Measurements from ENCODE around the gene PAX8. TPM values are rescaled to one million over a fixed set of nuclear protein-coding genes. Genes with fewer than 3 reads are reported as not detected.

PAX8 gene
- total and polyA plus RNA-seq, 2 donors: 0.19 to 0.41 TPM

- WGBS: 95% methylated on average over 1 of the region's 1 CpG
- Histone ChIP-seq H3K36me3 (ENCODE audit: control insufficient read depth in 2 of 2, insufficient read depth in 2 of 2, low read length in 1 of 2) (no peaks in the 10 kb centered on the region), H3K27ac (ENCODE audit: low read depth in 1 of 2, low read length in 1 of 2) (no peak overlapping the region), H3K4me1 (ENCODE audit: control insufficient read depth in 2 of 2, insufficient read depth in 2 of 2, low read length in 2 of 2) (no peaks in the 10 kb centered on the region), H3K4me3 (ENCODE audit: low read length in 2 of 2) (no peak overlapping the region), H3K9me3 (ENCODE audit: control insufficient read depth in 2 of 2, insufficient read depth in 1 of 2, low read length in 1 of 2) (no peaks in the 10 kb centered on the region), H3K27me3 (ENCODE audit: control insufficient read depth in 2 of 2, insufficient read depth in 1 of 2, low read length in 1 of 2) (peaks cover 8 to 37% of the 10 kb centered on the region in 2 donors)
- no peak for DNase-seq (ENCODE audit: low read depth in 6 of 9, low spot score in 9 of 9)
Measured at GRCh38 chr2:113284476-113284875, 5.8 kb upstream of the PAX8 start.

- WGBS: 93% methylated on average over 3 of the region's 3 CpGs
- Histone ChIP-seq H3K9me3 (ENCODE audit: control insufficient read depth in 2 of 2, insufficient read depth in 1 of 2, low read length in 1 of 2) (no peaks in the 10 kb centered on the region), H3K27ac (ENCODE audit: low read depth in 1 of 2, low read length in 1 of 2) (no peak overlapping the region), H3K36me3 (ENCODE audit: control insufficient read depth in 2 of 2, insufficient read depth in 2 of 2, low read length in 1 of 2) (no peaks in the 10 kb centered on the region), H3K4me3 (ENCODE audit: low read length in 2 of 2) (no peak overlapping the region), H3K27me3 (ENCODE audit: control insufficient read depth in 2 of 2, insufficient read depth in 1 of 2, low read length in 1 of 2) (peaks cover 13 to 44% of the 10 kb centered on the region in 2 donors), H3K4me1 (ENCODE audit: control insufficient read depth in 2 of 2, insufficient read depth in 2 of 2, low read length in 2 of 2) (no peaks in the 10 kb centered on the region)
- no peak for DNase-seq (ENCODE audit: low read depth in 6 of 9, low spot score in 9 of 9)
Measured at GRCh38 chr2:113283704-113284284, 5.1 kb upstream of the PAX8 start.

- H3K27me3 ChIP-seq (ENCODE audit: control insufficient read depth in 2 of 2, insufficient read depth in 1 of 2, low read length in 1 of 2): peaks cover 22 to 52% of the 10 kb centered on the region in 2 donors
- H3K36me3 ChIP-seq (ENCODE audit: control insufficient read depth in 2 of 2, insufficient read depth in 2 of 2, low read length in 1 of 2): no peaks in the 10 kb centered on the region
- H3K4me3 ChIP-seq (ENCODE audit: low read length in 2 of 2): no peak overlapping the region
- 84% methylated on average over 12 of the region's 12 CpGs for WGBS
- no peaks in the 10 kb centered on the region for H3K4me1 ChIP-seq (ENCODE audit: control insufficient read depth in 2 of 2, insufficient read depth in 2 of 2, low read length in 2 of 2)
- H3K27ac ChIP-seq (ENCODE audit: low read depth in 1 of 2, low read length in 1 of 2): no peak overlapping the region
- DNase-seq (ENCODE audit: low read depth in 6 of 9, low spot score in 9 of 9): no peak
- no peaks in the 10 kb centered on the region for H3K9me3 ChIP-seq (ENCODE audit: control insufficient read depth in 2 of 2, insufficient read depth in 1 of 2, low read length in 1 of 2)
Measured at GRCh38 chr2:113282747-113283533, 4.2 kb upstream of the PAX8 start.

DNA sequence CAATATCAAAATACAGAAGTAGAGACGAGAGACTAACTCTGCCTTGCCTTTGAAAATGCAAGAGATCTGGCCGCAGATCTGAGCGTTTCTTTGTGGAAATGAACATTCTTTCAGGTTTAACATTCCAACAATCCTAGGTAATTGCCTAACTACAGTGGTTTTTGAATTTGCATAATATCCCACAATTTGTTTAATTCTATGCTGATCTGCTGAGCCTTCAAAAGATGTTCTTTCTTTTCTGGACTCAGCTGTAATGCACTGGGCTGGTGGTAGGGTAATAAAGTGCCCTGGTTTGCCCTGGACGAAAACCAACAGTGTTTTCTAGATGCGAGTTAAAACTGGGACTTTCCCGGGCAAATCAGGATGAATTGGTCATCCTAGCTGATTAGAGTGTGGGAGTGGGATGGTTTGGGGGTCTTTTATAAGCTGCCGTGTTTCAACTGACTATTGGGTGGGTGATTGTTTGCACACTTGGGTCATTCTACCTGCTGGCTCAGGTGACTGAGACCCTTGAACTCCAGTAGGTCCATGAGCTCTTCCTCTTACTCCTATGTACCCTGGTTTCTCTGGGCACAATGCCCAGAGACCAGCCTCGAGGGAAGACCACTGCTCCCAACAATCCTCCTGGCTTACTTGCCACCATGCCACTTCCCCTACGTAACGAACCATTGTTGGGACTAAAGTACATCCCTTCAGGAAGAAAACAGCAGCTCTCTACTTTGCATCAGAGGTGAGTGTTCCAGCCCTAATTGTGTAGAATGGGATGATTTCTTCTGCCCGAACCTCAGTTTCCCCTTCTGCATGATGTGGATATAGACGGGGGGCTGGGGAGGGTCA is 3.4 kb upstream of the PAX8 start:
- DNase-seq (ENCODE audit: low read depth in 6 of 9, low spot score in 9 of 9): no peak

GRCh38 chr2:113278073-113278741 is 514 bp downstream of the PAX8 start:
- H3K27me3 ChIP-seq (ENCODE audit: control insufficient read depth in 2 of 2, insufficient read depth in 1 of 2, low read length in 1 of 2): peaks cover 53 to 93% of the 10 kb centered on the region in 2 donors
- no peak for DNase-seq (ENCODE audit: low read depth in 6 of 9, low spot score in 9 of 9)
- no peaks in the 10 kb centered on the region for H3K36me3 ChIP-seq (ENCODE audit: control insufficient read depth in 2 of 2, insufficient read depth in 2 of 2, low read length in 1 of 2)
- no peak overlapping the region for H3K4me3 ChIP-seq (ENCODE audit: low read length in 2 of 2)
- WGBS: 29% methylated on average over 49 of the region's 49 CpGs
- H3K27ac ChIP-seq (ENCODE audit: low read depth in 1 of 2, low read length in 1 of 2): no peak overlapping the region
- H3K9me3 ChIP-seq (ENCODE audit: control insufficient read depth in 2 of 2, insufficient read depth in 1 of 2, low read length in 1 of 2): no peaks in the 10 kb centered on the region
- no peaks in the 10 kb centered on the region for H3K4me1 ChIP-seq (ENCODE audit: control insufficient read depth in 2 of 2, insufficient read depth in 2 of 2, low read length in 2 of 2)

More for the DNA sequence above, 3.4 kb upstream of the PAX8 start:
- Histone ChIP-seq H3K36me3 (ENCODE audit: control insufficient read depth in 2 of 2, insufficient read depth in 2 of 2, low read length in 1 of 2) (no peaks in the 10 kb centered on the region), H3K4me3 (ENCODE audit: low read length in 2 of 2) (no peak overlapping the region), H3K4me1 (ENCODE audit: control insufficient read depth in 2 of 2, insufficient read depth in 2 of 2, low read length in 2 of 2) (no peaks in the 10 kb centered on the region), H3K27me3 (ENCODE audit: control insufficient read depth in 2 of 2, insufficient read depth in 1 of 2, low read length in 1 of 2) (peaks cover 30 to 56% of the 10 kb centered on the region in 2 donors), H3K9me3 (ENCODE audit: control insufficient read depth in 2 of 2, insufficient read depth in 1 of 2, low read length in 1 of 2) (no peaks in the 10 kb centered on the region), H3K27ac (ENCODE audit: low read depth in 1 of 2, low read length in 1 of 2) (no peak overlapping the region)
- WGBS: 87% methylated on average over 12 of the region's 12 CpGs

DNA sequence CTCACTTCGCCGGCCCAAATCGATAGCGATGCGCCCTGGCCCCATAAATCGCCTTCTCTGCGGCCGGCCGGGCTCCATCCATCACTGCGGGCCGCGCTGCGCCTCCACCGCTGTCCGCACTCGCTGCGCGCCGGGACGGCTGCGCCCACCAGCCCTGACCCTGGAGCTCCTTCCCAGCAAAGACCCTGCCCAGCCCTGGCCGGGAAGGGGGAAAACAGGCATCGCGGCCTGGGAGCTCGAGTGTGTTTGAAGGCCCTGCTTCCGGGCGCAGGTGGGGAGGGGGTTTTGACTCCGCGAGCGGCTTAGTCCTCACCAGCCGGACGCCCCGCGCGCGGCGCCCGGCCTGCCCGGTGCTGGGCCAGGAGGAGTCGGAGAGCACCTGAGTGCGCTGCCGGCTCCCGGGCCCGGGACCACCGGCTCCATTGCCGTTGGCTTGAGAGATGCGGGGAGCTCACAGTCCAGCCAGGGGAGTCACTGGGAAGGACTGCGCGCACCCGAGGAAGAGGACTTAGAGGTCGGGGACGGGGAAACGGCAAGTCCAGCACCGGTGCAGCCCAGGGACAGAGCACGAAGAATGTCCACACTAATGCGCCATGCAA is 1.1 kb downstream of the PAX8 start:
- H3K27ac ChIP-seq (ENCODE audit: low read depth in 1 of 2, low read length in 1 of 2): no peak overlapping the region
- 5% methylated on average over 56 of the region's 56 CpGs for WGBS
- peaks cover 53 to 94% of the 10 kb centered on the region in 2 donors for H3K27me3 ChIP-seq (ENCODE audit: control insufficient read depth in 2 of 2, insufficient read depth in 1 of 2, low read length in 1 of 2)
- H3K36me3 ChIP-seq (ENCODE audit: control insufficient read depth in 2 of 2, insufficient read depth in 2 of 2, low read length in 1 of 2): no peaks in the 10 kb centered on the region
- no peaks in the 10 kb centered on the region for H3K9me3 ChIP-seq (ENCODE audit: control insufficient read depth in 2 of 2, insufficient read depth in 1 of 2, low read length in 1 of 2)
- H3K4me1 ChIP-seq (ENCODE audit: control insufficient read depth in 2 of 2, insufficient read depth in 2 of 2, low read length in 2 of 2): no peaks in the 10 kb centered on the region
- no peak overlapping the region for H3K4me3 ChIP-seq (ENCODE audit: low read length in 2 of 2)
- DNase-seq (ENCODE audit: low read depth in 6 of 9, low spot score in 9 of 9): no peak

DNA sequence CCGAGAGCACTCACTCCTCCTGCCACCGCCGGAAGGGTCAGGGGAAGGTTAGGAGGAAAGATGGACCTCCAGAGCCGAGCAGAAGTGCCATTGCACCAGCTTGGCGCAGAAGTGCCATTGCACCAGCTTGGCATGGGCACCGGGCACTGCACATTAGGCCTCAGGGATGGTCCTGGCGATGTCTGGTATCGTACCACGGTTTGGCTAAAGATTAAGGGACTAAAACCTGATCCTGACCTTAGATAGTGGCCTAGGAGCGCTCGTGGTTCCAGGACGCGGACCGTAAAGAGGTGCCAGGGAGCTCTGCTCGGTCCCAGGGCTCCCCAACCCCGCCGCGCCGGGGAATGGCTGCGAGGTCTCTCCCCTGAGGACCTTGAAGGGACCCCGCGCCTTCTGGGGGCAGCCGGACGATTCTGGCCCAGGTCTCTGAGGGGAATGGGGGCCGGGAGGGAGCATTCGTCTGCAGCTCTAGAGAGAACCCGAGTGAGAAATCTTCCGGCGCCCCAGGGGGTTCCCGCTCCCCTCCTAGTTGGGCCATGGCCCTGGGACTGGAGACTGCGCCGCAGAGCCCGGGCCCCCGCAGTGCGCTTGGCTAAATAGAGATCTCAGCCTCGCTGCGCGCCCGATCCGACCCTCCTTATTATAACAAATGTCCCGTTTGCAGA is 1.8 kb downstream of the PAX8 start:
- Histone ChIP-seq H3K27me3 (ENCODE audit: control insufficient read depth in 2 of 2, insufficient read depth in 1 of 2, low read length in 1 of 2) (peaks cover 53 to 94% of the 10 kb centered on the region in 2 donors), H3K4me3 (ENCODE audit: low read length in 2 of 2) (no peak overlapping the region), H3K36me3 (ENCODE audit: control insufficient read depth in 2 of 2, insufficient read depth in 2 of 2, low read length in 1 of 2) (no peaks in the 10 kb centered on the region), H3K27ac (ENCODE audit: low read depth in 1 of 2, low read length in 1 of 2) (no peak overlapping the region), H3K9me3 (ENCODE audit: control insufficient read depth in 2 of 2, insufficient read depth in 1 of 2, low read length in 1 of 2) (no peaks in the 10 kb centered on the region), H3K4me1 (ENCODE audit: control insufficient read depth in 2 of 2, insufficient read depth in 2 of 2, low read length in 2 of 2) (no peaks in the 10 kb centered on the region)
- whole genome bisulfite sequencing: 7% methylated on average over 41 of the region's 41 CpGs
- DNase-seq (ENCODE audit: low read depth in 6 of 9, low spot score in 9 of 9): no peak

GRCh38 chr2:113276216-113276760 is 2.4 kb downstream of the PAX8 start:
- WGBS: 13% methylated on average over 18 of the region's 18 CpGs
- H3K36me3 ChIP-seq (ENCODE audit: control insufficient read depth in 2 of 2, insufficient read depth in 2 of 2, low read length in 1 of 2): no peaks in the 10 kb centered on the region
- H3K27me3 ChIP-seq (ENCODE audit: control insufficient read depth in 2 of 2, insufficient read depth in 1 of 2, low read length in 1 of 2): peaks cover 53 to 97% of the 10 kb centered on the region in 2 donors
- H3K27ac ChIP-seq (ENCODE audit: low read depth in 1 of 2, low read length in 1 of 2): no peak overlapping the region
- no peak overlapping the region for H3K4me3 ChIP-seq (ENCODE audit: low read length in 2 of 2)
- DNase-seq (ENCODE audit: low read depth in 6 of 9, low spot score in 9 of 9): no peak
- H3K4me1 ChIP-seq (ENCODE audit: control insufficient read depth in 2 of 2, insufficient read depth in 2 of 2, low read length in 2 of 2): no peaks in the 10 kb centered on the region
- no peaks in the 10 kb centered on the region for H3K9me3 ChIP-seq (ENCODE audit: control insufficient read depth in 2 of 2, insufficient read depth in 1 of 2, low read length in 1 of 2)

Measured in thymus (tissue), 11 donors.